22Rv1 (cell line): ENCODE data around the gene FOSB.

ENCODE experiments used
- CTCF ChIP-seq: fragments of 450-650 bp; IDR thresholded peaks from 2 replicates; pipeline ENCODE4 v1.5.1; 2017; ENCODE audit warnings: mild to moderate bottlenecking
- ZFX ChIP-seq: fragments of 450-650 bp; IDR thresholded peaks from 2 replicates; pipeline ENCODE4 v1.6.1; 2017; ENCODE audit warnings: antibody characterized with exemption, borderline replicate concordance

- TF ChIP-seq CTCF (no peak), ZFX (no peak)
These were observed 11.9 kb upstream of the FOSB start for GRCh38 chr19:45455707-45456499.
